Thoracic aorta (tissue), 2 donors: ENCODE data around the gene ZMYND11. TPM values are rescaled to one million over a fixed set of nuclear protein-coding genes. Genes with fewer than 3 reads are reported as not detected.

Experiments
- ATAC-seq: fragments of 150-250 bp; one replicate; pipeline ENCODE4 v1.8.0; 2017; ENCODE audit warnings: low read depth; ENCODE audit not compliant: insufficient number of reproducible peaks, low FRiP score
- DNase-seq: peaks from one replicate; pipeline ENCODE4 v3.0.0-alpha.2; 2020; ENCODE audit warnings: low spot score
- H3K27ac ChIP-seq, 2 donors: fragments of 200-600 bp; sonication (generic); 1 replicate in 1 of 2; 2 replicates in 1 of 2; pipeline ENCODE4 v1.5.1; 2016; ENCODE audit warnings: mild to moderate bottlenecking in 2 of 2, moderate library complexity in 2 of 2
- H3K27me3 ChIP-seq: fragments of 200-600 bp; sonication (generic); replicated peaks from 2 replicates; pipeline ENCODE4 v1.6.0; 2016; ENCODE audit warnings: mild to moderate bottlenecking; ENCODE audit not compliant: insufficient read depth
- H3K36me3 ChIP-seq: fragments of 200-600 bp; sonication (generic); one replicate; pipeline ENCODE4 v1.5.1; 2016
- H3K4me1 ChIP-seq, 2 donors: fragments of 200-600 bp; sonication (generic); 1 replicate in 1 of 2; 2 replicates in 1 of 2; pipeline versions ENCODE4 v1.5.1 to v1.6.0; 2016; ENCODE audit warnings: low read depth in 2 of 2, mild to moderate bottlenecking in 1 of 2; ENCODE audit not compliant: control insufficient read depth in 1 of 2
- H3K4me3 ChIP-seq: fragments of 200-600 bp; sonication (generic); 2 replicates; pipeline ENCODE4 v1.5.1; 2016; ENCODE audit warnings: mild to moderate bottlenecking
- H3K9me3 ChIP-seq: fragments of 200-600 bp; sonication (generic); 2 replicates; pipeline ENCODE4 v1.5.1; 2016
- total RNA-seq, 2 donors: library from RNA; depleted of rRNA; stranded (reverse); fragments of >200 nt; gene quantifications; one replicate each; pipeline versions ENCODE4 v1.1.0 to v1.2.3, GENCODE V29; 2016
- TF ChIP-seq, protein P1 (sequence below): fragments of 200-600 bp; sonication (generic); IDR thresholded peaks from one replicate; pipeline ENCODE4 v1.5.1; 2019; ENCODE audit warnings: antibody characterized with exemption

Gene ZMYND11
- total RNA-seq, 2 donors from 2014 or later, result 56.9 to 103 TPM

DNA sequence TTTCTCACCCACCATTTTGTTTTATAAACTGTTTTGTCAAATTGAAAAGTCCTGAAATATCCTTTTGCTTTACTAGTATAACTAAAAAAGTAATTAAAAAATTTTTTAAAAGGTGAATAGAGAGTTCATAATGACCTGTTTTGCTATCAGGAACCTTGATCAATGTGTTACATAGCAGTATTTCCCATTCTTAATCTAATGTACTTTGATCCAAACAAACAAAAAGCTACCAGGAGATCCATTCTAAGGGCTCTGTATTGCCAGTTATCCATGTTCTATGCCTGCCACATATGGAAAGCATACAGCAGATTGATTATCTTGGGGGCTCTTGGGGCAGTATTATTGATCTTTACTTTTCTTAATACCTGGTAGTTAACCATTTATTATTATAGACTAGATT is 32.1 kb downstream of the ZMYND11 start:
- TF ChIP-seq, protein P1, sequence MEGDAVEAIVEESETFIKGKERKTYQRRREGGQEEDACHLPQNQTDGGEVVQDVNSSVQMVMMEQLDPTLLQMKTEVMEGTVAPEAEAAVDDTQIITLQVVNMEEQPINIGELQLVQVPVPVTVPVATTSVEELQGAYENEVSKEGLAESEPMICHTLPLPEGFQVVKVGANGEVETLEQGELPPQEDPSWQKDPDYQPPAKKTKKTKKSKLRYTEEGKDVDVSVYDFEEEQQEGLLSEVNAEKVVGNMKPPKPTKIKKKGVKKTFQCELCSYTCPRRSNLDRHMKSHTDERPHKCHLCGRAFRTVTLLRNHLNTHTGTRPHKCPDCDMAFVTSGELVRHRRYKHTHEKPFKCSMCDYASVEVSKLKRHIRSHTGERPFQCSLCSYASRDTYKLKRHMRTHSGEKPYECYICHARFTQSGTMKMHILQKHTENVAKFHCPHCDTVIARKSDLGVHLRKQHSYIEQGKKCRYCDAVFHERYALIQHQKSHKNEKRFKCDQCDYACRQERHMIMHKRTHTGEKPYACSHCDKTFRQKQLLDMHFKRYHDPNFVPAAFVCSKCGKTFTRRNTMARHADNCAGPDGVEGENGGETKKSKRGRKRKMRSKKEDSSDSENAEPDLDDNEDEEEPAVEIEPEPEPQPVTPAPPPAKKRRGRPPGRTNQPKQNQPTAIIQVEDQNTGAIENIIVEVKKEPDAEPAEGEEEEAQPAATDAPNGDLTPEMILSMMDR, result no peak
- no peak for ATAC-seq

DNA sequence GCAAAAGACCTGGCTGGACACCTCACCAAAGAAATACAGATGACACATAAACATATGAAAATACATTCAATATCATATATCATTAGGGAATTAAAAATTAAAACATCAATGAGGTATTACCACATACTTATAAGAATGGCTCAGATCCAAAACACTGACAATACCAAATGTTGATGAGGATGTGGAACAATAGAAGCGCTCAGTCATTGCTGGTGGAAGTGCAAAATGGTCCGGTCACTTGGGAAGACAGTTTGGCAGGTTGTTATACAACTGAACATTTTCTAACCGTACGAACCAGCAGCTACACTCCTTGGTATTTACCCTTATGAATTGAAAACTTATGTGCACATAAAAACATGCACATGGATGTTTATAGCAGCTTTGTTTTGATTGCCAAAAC is 38.5 kb downstream of the ZMYND11 start:
- H3K27ac ChIP-seq, result no peak overlapping the region
- H3K4me1 ChIP-seq, result peaks cover 2 to 4% of the 10 kb centered on the region in 2 donors
- TF ChIP-seq, protein P1, result no peak
- ATAC-seq, result no peak
- no peak overlapping the region for H3K4me3 ChIP-seq
- no peaks in the 10 kb centered on the region for H3K9me3 ChIP-seq
- no peaks in the 10 kb centered on the region for H3K27me3 ChIP-seq
- H3K36me3 ChIP-seq, result no peaks in the 10 kb centered on the region
- no peak for DNase-seq

More for the DNA sequence above, 32.1 kb downstream of the ZMYND11 start:
- H3K9me3 ChIP-seq, result no peaks in the 10 kb centered on the region
- no peak for DNase-seq
- H3K4me3 ChIP-seq, result no peak overlapping the region
- H3K36me3 ChIP-seq, result no peaks in the 10 kb centered on the region
- no peaks in the 10 kb centered on the region for H3K27me3 ChIP-seq
- H3K27ac ChIP-seq, result no peak overlapping the region
- peaks cover 9 to 21% of the 10 kb centered on the region in 2 donors for H3K4me1 ChIP-seq

DNA sequence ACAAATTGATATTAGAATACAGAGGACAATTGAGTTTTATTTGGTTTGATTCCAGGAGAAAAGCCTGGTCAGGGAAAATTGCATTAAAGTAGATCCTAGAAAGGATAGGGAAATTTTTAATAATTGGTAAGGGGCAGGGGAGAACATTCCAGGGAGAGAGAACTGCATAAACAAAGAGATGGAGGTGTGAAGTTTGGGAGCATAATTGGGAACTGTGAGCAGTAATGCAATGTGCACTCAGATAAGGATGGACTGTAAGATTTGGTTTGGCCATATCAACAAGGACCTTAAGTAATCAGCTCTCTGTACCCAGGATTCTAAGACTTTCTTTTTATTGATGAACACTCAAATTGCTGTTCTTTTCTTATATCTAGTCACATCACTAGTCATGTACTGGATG is 41.4 kb downstream of the ZMYND11 start:
- Histone ChIP-seq H3K4me1 (peaks cover 4% of the 10 kb centered on the region in 2 donors), H3K27ac (no peak overlapping the region), H3K36me3 (no peaks in the 10 kb centered on the region), H3K9me3 (no peaks in the 10 kb centered on the region), H3K27me3 (no peaks in the 10 kb centered on the region), H3K4me3 (no peak overlapping the region)
- DNase-seq, result no peak
- TF ChIP-seq, protein P1, result no peak
- no peak for ATAC-seq

DNA sequence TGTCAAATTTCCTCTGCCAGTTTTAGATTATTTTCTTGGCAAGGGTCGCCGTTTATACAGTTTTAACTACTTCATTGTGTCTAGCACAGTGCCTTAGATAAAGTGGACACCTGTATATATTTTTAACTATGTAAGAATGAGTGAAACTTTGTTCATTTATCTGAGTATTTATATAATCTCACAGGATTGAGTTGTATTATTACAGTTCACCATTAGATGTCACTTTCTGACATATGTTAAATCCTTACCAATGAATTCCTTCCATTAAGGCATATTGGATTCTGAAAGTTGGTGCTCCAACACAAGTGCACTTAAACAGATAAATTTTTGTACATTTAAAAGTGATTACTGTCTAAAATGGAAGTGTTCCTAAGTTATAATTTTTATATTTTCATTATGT is 43.0 kb downstream of the ZMYND11 start:
- Histone ChIP-seq H3K9me3 (no peaks in the 10 kb centered on the region), H3K4me1 (peaks cover 7 to 14% of the 10 kb centered on the region in 2 donors), H3K27me3 (no peaks in the 10 kb centered on the region), H3K36me3 (no peaks in the 10 kb centered on the region), H3K4me3 (no peak overlapping the region), H3K27ac (no peak overlapping the region)
- ATAC-seq (no peak), DNase-seq (no peak)
- TF ChIP-seq, protein P1, result peak; percentile 43

DNA sequence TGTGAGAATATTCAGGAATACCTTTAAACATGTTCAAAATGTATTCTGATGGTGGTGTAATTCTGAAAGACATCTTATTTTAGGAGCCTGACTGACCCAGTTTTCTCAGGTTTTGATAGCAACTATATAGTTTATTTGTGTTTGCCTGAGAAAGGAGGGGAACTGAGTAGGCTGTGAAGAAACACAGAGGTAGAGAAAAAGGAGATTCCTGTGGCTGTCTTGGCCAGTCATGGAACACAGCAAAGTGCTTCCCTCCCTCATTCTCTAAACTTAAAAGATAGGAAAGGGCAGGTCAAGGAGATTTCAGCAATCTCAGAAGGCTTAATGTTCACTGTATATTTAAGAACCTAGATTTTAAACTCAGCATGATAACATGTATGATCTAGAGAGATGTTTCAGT is 43.5 kb downstream of the ZMYND11 start:
- DNase-seq, result no peak
- H3K27ac ChIP-seq, result no peak overlapping the region
- TF ChIP-seq, protein P1, result no peak
- ATAC-seq, result no peak
- peaks cover 1% of the 10 kb centered on the region for H3K36me3 ChIP-seq
- H3K27me3 ChIP-seq, result no peaks in the 10 kb centered on the region
- H3K9me3 ChIP-seq, result no peaks in the 10 kb centered on the region
- peaks cover 7 to 14% of the 10 kb centered on the region in 2 donors for H3K4me1 ChIP-seq
- H3K4me3 ChIP-seq, result no peak overlapping the region
